HCT116 (cell line): ENCODE results near the gene APOL6. TPM values are rescaled to one million over a fixed set of nuclear protein-coding genes. Genes with fewer than 3 reads are reported as not detected.

Experiments
- ATAC-seq: fragments of 200-7000 bp; cut with Tn5 transposase; 2 replicates; pipeline ENCODE4 v1.9.1; 2020; ENCODE audit warnings: mild to moderate bottlenecking, moderate library complexity
- BruUV-seq: library from RNA; stranded (reverse); fragments of 400-500 nt; replicated peaks from 2 replicates; lab custom pipeline; 2021; lab: Mats Ljungman, UMichigan
- CTCF ChIA-PET: fragments of 300-600 bp; sonication (Branson Sonifier 250); formaldehyde crosslinking; loops from one replicate; lab custom pipeline; 2021; ENCODE audit warnings: antibody characterized with exemption; lab: Charles Lee
- POLR2A ChIA-PET: fragments of 300-600, 350-600 bp; sonication (Branson Sonifier 250); formaldehyde crosslinking; loops from one replicate; lab custom pipeline; 2021; ENCODE audit warnings: antibody characterized with exemption; lab: Charles Lee
- RAD21 ChIA-PET, 2 experiments: fragments of 300-600 bp; sonication (Branson Sonifier 250); formaldehyde crosslinking; loops; one replicate each; lab custom pipeline; 2023; ENCODE audit warnings: low total read pairs in 2 of 2; ENCODE audit not compliant: uncharacterized antibody in 2 of 2, unreplicated experiment in 2 of 2, low non-redundant PET in 1 of 2; lab: Charles Lee
- DNase-seq: peaks from one replicate; pipeline ENCODE4 v3.0.0-alpha.2; 2010; ENCODE audit warnings: low read depth, low spot score
- H2AFZ ChIP-seq: fragments of 200-600 bp; shearing (Covaris generic), sonication (generic); 2 replicates; pipeline ENCODE4 v1.6.1; 2017; ENCODE audit warnings: low read depth, mixed run types, mixed read lengths, antibody characterized with exemption, low read length; ENCODE audit not compliant: poor library complexity, severe bottlenecking
- H3K27ac ChIP-seq: 2 replicates; pipeline ENCODE4 v1.5.1; 2012; ENCODE audit warnings: low read depth, low read length
- H3K27me3 ChIP-seq: fragments of 200-600 bp; sonication (generic); 2 replicates; pipeline ENCODE4 v1.6.1; 2016; ENCODE audit warnings: mixed run types, low read length, mixed read lengths; ENCODE audit not compliant: insufficient read depth
- H3K36me3 ChIP-seq, 2 experiments: fragments of 200-500 bp in 1 of 2; fragments of 200-600 bp in 1 of 2; sonication (Bioruptor generic) in 1 of 2; sonication (generic) in 1 of 2; 2 replicates each; pipeline versions ENCODE4 v1.5.1 to v1.6.1; 2014 to 2016; ENCODE audit warnings: low read length in 2 of 2, inconsistent platforms in 1 of 2, mixed read lengths in 1 of 2, mixed run types in 1 of 2; ENCODE audit not compliant: insufficient read depth in 2 of 2, control insufficient read depth in 1 of 2
- H3K4me1 ChIP-seq, 2 experiments: fragments of 200-600 bp in 1 of 2; sonication (generic) in 1 of 2; 2 replicates each; pipeline versions ENCODE4 v1.5.1 to v1.6.1; 2012 to 2017; ENCODE audit warnings: low read length in 2 of 2, inconsistent platforms in 1 of 2, mild to moderate bottlenecking in 1 of 2, mixed read lengths in 1 of 2, mixed run types in 1 of 2, moderate library complexity in 1 of 2; ENCODE audit not compliant: insufficient read depth in 2 of 2, control insufficient read depth in 1 of 2
- H3K4me2 ChIP-seq: fragments of 200-600 bp; sonication (generic); 2 replicates; pipeline ENCODE4 v1.6.1; 2017; ENCODE audit warnings: mixed run types, low read length, mixed read lengths
- H3K4me3 ChIP-seq, 2 experiments: fragments of 200-600 bp in 1 of 2; sonication (generic) in 1 of 2; replicated peaks in 1 of 2; 2 replicates each; pipeline ENCODE4 v1.5.1; 2011 to 2016; ENCODE audit warnings: low read length in 2 of 2, control low read depth in 1 of 2, low read depth in 1 of 2, mild to moderate bottlenecking in 1 of 2, mixed read lengths in 1 of 2, mixed run types in 1 of 2
- H3K79me2 ChIP-seq: fragments of 200-600 bp; sonication (generic); 2 replicates; pipeline ENCODE4 v1.6.1; 2017; ENCODE audit warnings: mild to moderate bottlenecking, mixed run types, low read length, moderate library complexity, mixed read lengths; ENCODE audit not compliant: insufficient read depth
- H3K9ac ChIP-seq: fragments of 200-600 bp; sonication (generic); 2 replicates; pipeline ENCODE4 v1.6.1; 2016; ENCODE audit warnings: low read length, mixed read lengths
- H3K9me2 ChIP-seq: fragments of 200-600 bp; sonication (generic), shearing (Covaris generic); 2 replicates; pipeline ENCODE4 v1.6.1; 2017; ENCODE audit warnings: mixed run types, mild to moderate bottlenecking, moderate library complexity; ENCODE audit not compliant: insufficient read depth
- H3K9me3 ChIP-seq, 2 experiments: fragments of 200-500 bp in 1 of 2; fragments of 200-600 bp in 1 of 2; sonication (Bioruptor generic) in 1 of 2; sonication (generic) in 1 of 2; 2 replicates each; pipeline ENCODE4 v1.6.1; 2014 to 2017; ENCODE audit warnings: low read length in 2 of 2, mixed read lengths in 2 of 2, inconsistent platforms in 1 of 2, low read depth in 1 of 2, mild to moderate bottlenecking in 1 of 2, mixed run types in 1 of 2, moderate library complexity in 1 of 2; ENCODE audit not compliant: control insufficient read depth in 1 of 2, insufficient read depth in 1 of 2
- H4K20me1 ChIP-seq: fragments of 200-600 bp; sonication (generic), shearing (Covaris generic); 2 replicates; pipeline ENCODE4 v1.6.1; 2017; ENCODE audit warnings: mixed run types, mild to moderate bottlenecking, moderate library complexity; ENCODE audit not compliant: insufficient read depth
- CTCF ChIP-seq, 3 experiments: fragments of 200-600 bp in 1 of 3; sonication (generic) in 1 of 3; IDR thresholded peaks in 2 of 3; conservative IDR thresholded peaks in 1 of 3; 2 replicates each; pipeline ENCODE4 v1.5.1; 2012 to 2017; ENCODE audit warnings: low read depth in 2 of 3, low read length in 2 of 3, antibody characterized with exemption in 1 of 3, borderline replicate concordance in 1 of 3, control low read depth in 1 of 3, mild to moderate bottlenecking in 1 of 3, mixed read lengths in 1 of 3, mixed run types in 1 of 3, moderate library complexity in 1 of 3; ENCODE audit not compliant: insufficient read depth in 1 of 3
- ELF1 ChIP-seq: IDR thresholded peaks from 2 replicates; pipeline ENCODE4 v1.6.1; 2012; ENCODE audit warnings: low read depth, borderline replicate concordance
- FOSL1 ChIP-seq: IDR thresholded peaks from 2 replicates; pipeline ENCODE4 v1.6.1; 2012; ENCODE audit warnings: low read depth
- SIN3A ChIP-seq: IDR thresholded peaks from 2 replicates; pipeline ENCODE4 v1.6.1; 2012; ENCODE audit warnings: low read depth
- YY1 ChIP-seq: IDR thresholded peaks from 2 replicates; pipeline ENCODE4 v1.6.1; 2011; ENCODE audit warnings: low read length, low read depth, moderate library complexity, mild to moderate bottlenecking; ENCODE audit not compliant: insufficient replicate concordance; ENCODE audit errors: extremely low read depth
- ZBTB33 ChIP-seq: IDR thresholded peaks from 2 replicates; pipeline ENCODE4 v1.6.1; 2011; ENCODE audit warnings: mild to moderate bottlenecking, low read length, moderate library complexity; ENCODE audit not compliant: insufficient replicate concordance; ENCODE audit errors: extremely low read depth
- ZNF274 ChIP-seq: fragments of 200-500 bp; sonication (Bioruptor generic); IDR thresholded peaks from 2 replicates; pipeline ENCODE4 v1.6.1; 2014; ENCODE audit warnings: mild to moderate bottlenecking, low read depth, low read length, inconsistent platforms
- intact Hi-C: fragments of 100-400 bp; cut with micrococcal nuclease; formaldehyde crosslinking; loops from 2 replicates; pipeline ENCODE4 v1.10.0; 2022
- total RNA-seq: library from RNA; stranded (reverse); gene quantifications from one replicate; pipeline ENCODE4 v1.2.1, GENCODE V29; 2021; ENCODE audit not compliant: unreplicated experiment

APOL6 gene
- total RNA-seq, 1 experiment from 2014 or later: 0.84 TPM

- Histone ChIP-seq H4K20me1 (no peaks in the 10 kb centered on the region), H3K4me3 (no peak overlapping the region), H3K79me2 (no peaks in the 10 kb centered on the region), H3K4me1 (peaks cover 41 to 56% of the 10 kb centered on the region in 2 experiments), H3K9me2 (no peaks in the 10 kb centered on the region), H3K27ac (peak overlapping the region; percentile 91), H3K36me3 (no peaks in the 10 kb centered on the region), H3K9me3 (peaks cover 0 to 4% of the 10 kb centered on the region in 2 experiments; a peak in 1 of 4 replicates), H3K9ac (peak overlapping the region; percentile 58; the same call in 1 of the 2 replicates), H3K4me2 (peak overlapping the region; percentile 77), H3K27me3 (no peaks in the 10 kb centered on the region), H2AFZ (no peak overlapping the region)
- BruUV-seq: no TSS peak
- RAD21 ChIA-PET: no interaction called here
- no peak for TF ChIP-seq CTCF (IDR thresholded peaks at IDR 0.05 in 2 of 3, conservative IDR thresholded peaks at IDR 0.05 in 1 of 3; ENCODE audit: borderline replicate concordance in 1 of 3, insufficient read depth in 1 of 3, low read depth in 2 of 3, low read length in 2 of 3)
- no peak for TF ChIP-seq ELF1
- TF ChIP-seq ZBTB33: no peak
- TF ChIP-seq FOSL1: no peak
- no peak for TF ChIP-seq ZNF274
- TF ChIP-seq YY1: no peak
- TF ChIP-seq SIN3A: no peak
- DNase-seq: no peak
- POLR2A ChIA-PET: no interaction called here
- ATAC-seq: no peak
- intact Hi-C loops: no loop called here
- CTCF ChIA-PET: interaction anchor here (1.4 to 2.3 kb wide), 2 partner anchors 329 to 437 kb away, joined by 3 to 10 read pairs; partner anchors contain the start of gene TOM1
Measured at GRCh38 chr22:35628732-35629131, 19.5 kb upstream of the APOL6 start.
